Measurements from ENCODE around the gene CFD. TPM values are rescaled to one million over a fixed set of nuclear protein-coding genes. Genes with fewer than 3 reads are reported as not detected.

Gene CFD
- 0.19 and 0.79 TPM in 2 replicates for total RNA-seq

GRCh38 chr19:858868-859843 is at the start of gene CFD:
TSS of gene CFD (plus strand) at chr19:859664. CDS start at chr19:859690, 26 bp downstream.

GRCh38 chr19:821825-822503 is 37.5 kb upstream of the CFD start, which contains the start of gene PLPPR3:
TSS of gene PLPPR3 (minus strand) at chr19:821955. CDS start at chr19:821559, 396 bp downstream.

GRCh38 chr19:827710-828321 is 31.6 kb upstream of the CFD start, which contains the start of gene AZU1:
TSS of gene AZU1 (plus strand) at chr19:827837. CDS start at chr19:827847, 10 bp downstream.

GRCh38 chr19:840519-841206 is 18.8 kb upstream of the CFD start, which contains the start of gene PRTN3:
TSS of gene PRTN3 (plus strand) at chr19:840999. CDS start at chr19:841009, 10 bp downstream.

GRCh38 chr19:852136-853013 is 7.1 kb upstream of the CFD start, which contains the start of gene ELANE:
TSS of gene ELANE (plus strand) at chr19:852303. CDS start at chr19:852329, 26 bp downstream.

GRCh38 chr19:892894-893689 is 33.6 kb downstream of the CFD start, which contains the start of the genes MED16 and RNU6-9:
TSS of gene MED16 (minus strand) at chr19:893187. CDS start at chr19:891131, 2,056 bp downstream.
TSS of gene RNU6-9 (plus strand) at chr19:893484.

Other genes starting within 250 kb of the CFD start
- gene POLRMT, start 226.1 kb upstream of the CFD start, total RNA-seq = 15.5 and 18.5 TPM in 2 replicates
- 0.06 and 0.26 TPM in 2 replicates for gene FGF22, start 219.8 kb upstream of the CFD start, total RNA-seq
- gene RNF126, start 196.4 kb upstream of the CFD start, total RNA-seq = 10.1 and 16.8 TPM in 2 replicates
- gene FSTL3, start 183.3 kb upstream of the CFD start, total RNA-seq = 16.1 and 18.4 TPM in 2 replicates
- gene PRSS57, start 164.2 kb upstream of the CFD start, total RNA-seq = not detected in 2 replicates
- gene PALM, start 150.7 kb upstream of the CFD start, total RNA-seq = 2.1 and 5.8 TPM in 2 replicates
- under 0.01 TPM in 1 of 2 replicates, not detected in the other for gene MISP, start 108.6 kb upstream of the CFD start, total RNA-seq
- 71.4 and 77.9 TPM in 2 replicates for gene PTBP1, start 62.2 kb upstream of the CFD start, total RNA-seq
- not detected in 2 replicates for gene PLPPR3, start 37.7 kb upstream of the CFD start, total RNA-seq
- not detected in 2 replicates for gene AZU1, start 31.8 kb upstream of the CFD start, total RNA-seq
- gene PRTN3, start 18.7 kb upstream of the CFD start, total RNA-seq = not detected in 2 replicates
- gene ELANE, start 7.4 kb upstream of the CFD start, total RNA-seq = 0.12 and 0.26 TPM in 2 replicates
- 20.1 and 23.5 TPM in 2 replicates for gene MED16, start 33.5 kb downstream of the CFD start, total RNA-seq
- gene RNU6-9, start 33.8 kb downstream of the CFD start, total RNA-seq = not detected in 2 replicates
- gene R3HDM4, start 53.6 kb downstream of the CFD start, total RNA-seq = 15.2 and 17.6 TPM in 2 replicates
- gene KISS1R, start 57.7 kb downstream of the CFD start, total RNA-seq = not detected in 2 replicates
- 6.0 and 6.1 TPM in 2 replicates for gene ARID3A, start 66.4 kb downstream of the CFD start, total RNA-seq
- gene WDR18, start 124.7 kb downstream of the CFD start, total RNA-seq = 36.9 and 49.3 TPM in 2 replicates
- gene GRIN3B, start 140.8 kb downstream of the CFD start, total RNA-seq = 0.06 TPM in 1 of 2 replicates, not detected in the other
- 41.5 and 49.9 TPM in 2 replicates for gene TMEM259, start 161.5 kb downstream of the CFD start, total RNA-seq
- gene RNU6-2, start 161.9 kb downstream of the CFD start, total RNA-seq = not detected in 2 replicates
- 64.7 and 87.6 TPM in 2 replicates for gene CNN2, start 166.9 kb downstream of the CFD start, total RNA-seq
- 3.7 and 4.2 TPM in 2 replicates for gene ABCA7, start 180.4 kb downstream of the CFD start, total RNA-seq
- 1.5 TPM in 2 replicates for gene ARHGAP45, start 207.5 kb downstream of the CFD start, total RNA-seq
- gene POLR2E, start 235.7 kb downstream of the CFD start, total RNA-seq = 88.9 and 116 TPM in 2 replicates
- gene GPX4, start 244.3 kb downstream of the CFD start, total RNA-seq = 349 and 358 TPM in 2 replicates

All from aortic smooth muscle cell (primary cell).